ENCODE data around the gene ENPP7. TPM values are rescaled to one million over a fixed set of nuclear protein-coding genes. Genes with fewer than 3 reads are reported as not detected.

ENPP7 gene
- total and polyA plus RNA-seq, 2 donors from 2014 or later: 0.94 to 3.7 TPM

DNA sequence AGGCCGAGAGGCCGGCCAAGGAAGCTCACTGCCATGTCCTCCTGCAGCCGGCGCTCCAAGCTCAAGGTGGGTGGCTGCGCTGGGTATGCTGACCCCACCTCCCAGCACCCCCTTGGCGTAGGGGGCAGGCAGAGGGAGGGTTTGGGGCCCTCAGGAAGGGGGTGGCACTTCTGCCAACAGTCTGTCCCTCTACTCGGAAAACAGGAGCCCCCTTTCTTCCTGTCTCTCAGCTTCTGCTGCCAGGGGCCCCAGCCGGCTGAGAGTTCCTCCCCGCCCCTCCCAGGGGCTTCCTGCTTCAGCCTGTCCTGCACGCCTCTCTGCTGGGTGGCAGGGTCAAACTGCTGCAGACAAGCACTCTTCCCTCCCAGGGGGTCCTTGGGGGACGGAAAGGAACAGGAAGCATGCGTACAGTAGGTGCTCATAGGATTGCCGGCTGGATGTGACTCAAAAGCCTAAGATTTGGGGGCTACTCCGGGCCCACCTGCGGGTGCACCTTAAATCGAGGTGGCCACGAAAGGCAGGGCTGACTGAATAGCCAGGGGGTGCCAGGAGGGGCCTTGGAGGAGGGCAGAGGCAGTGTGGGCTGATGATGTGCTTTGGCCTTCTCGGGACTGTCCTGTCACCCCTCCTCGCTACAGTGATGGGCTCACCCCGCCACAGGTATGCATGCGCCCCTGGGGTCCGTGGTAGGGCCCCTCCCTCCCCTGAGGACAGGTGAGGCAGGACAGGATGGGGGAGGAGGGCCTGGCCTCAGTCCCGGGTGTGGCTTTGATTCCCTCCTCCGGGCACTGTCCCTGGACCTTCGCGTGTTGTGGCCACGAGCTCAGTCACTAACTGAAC, 51.2 kb downstream of the ENPP7 start:
- DNase-seq (peak in 2 of 5 donors; percentile 47 to 75), FAIRE-seq (no peak)
- Histone ChIP-seq H3K9me3 (ENCODE audit: control insufficient read depth in 2 of 3, insufficient read depth in 1 of 3, low read length in 3 of 3) (no peaks in the 10 kb centered on the region), H3K27me3 (ENCODE audit: control insufficient read depth, insufficient read depth, low read length) (no peaks in the 10 kb centered on the region), H3K4me1 (ENCODE audit: control insufficient read depth in 2 of 3, insufficient read depth in 2 of 3, low read depth in 1 of 3, low read length in 3 of 3) (peaks cover 0 to 2% (median 0%) of the 10 kb centered on the region in 3 donors), H3K9ac (ENCODE audit: low read length in 3 of 3) (no peak overlapping the region), H3K36me3 (ENCODE audit: control insufficient read depth in 2 of 3, insufficient read depth in 3 of 3, low read length in 3 of 3) (no peaks in the 10 kb centered on the region), H3K4me3 (ENCODE audit: low read length in 3 of 3) (no peak overlapping the region), H3K27ac (ENCODE audit: low read depth in 2 of 2, low read length in 2 of 2) (no peak overlapping the region)
- TF ChIP-seq, protein P1, sequence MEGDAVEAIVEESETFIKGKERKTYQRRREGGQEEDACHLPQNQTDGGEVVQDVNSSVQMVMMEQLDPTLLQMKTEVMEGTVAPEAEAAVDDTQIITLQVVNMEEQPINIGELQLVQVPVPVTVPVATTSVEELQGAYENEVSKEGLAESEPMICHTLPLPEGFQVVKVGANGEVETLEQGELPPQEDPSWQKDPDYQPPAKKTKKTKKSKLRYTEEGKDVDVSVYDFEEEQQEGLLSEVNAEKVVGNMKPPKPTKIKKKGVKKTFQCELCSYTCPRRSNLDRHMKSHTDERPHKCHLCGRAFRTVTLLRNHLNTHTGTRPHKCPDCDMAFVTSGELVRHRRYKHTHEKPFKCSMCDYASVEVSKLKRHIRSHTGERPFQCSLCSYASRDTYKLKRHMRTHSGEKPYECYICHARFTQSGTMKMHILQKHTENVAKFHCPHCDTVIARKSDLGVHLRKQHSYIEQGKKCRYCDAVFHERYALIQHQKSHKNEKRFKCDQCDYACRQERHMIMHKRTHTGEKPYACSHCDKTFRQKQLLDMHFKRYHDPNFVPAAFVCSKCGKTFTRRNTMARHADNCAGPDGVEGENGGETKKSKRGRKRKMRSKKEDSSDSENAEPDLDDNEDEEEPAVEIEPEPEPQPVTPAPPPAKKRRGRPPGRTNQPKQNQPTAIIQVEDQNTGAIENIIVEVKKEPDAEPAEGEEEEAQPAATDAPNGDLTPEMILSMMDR (IDR thresholded peaks at IDR 0.05; ENCODE audit: borderline replicate concordance, extremely low read depth, insufficient read depth): no peak
- intact Hi-C loops (cut with DNase I): no loop called here

DNA sequence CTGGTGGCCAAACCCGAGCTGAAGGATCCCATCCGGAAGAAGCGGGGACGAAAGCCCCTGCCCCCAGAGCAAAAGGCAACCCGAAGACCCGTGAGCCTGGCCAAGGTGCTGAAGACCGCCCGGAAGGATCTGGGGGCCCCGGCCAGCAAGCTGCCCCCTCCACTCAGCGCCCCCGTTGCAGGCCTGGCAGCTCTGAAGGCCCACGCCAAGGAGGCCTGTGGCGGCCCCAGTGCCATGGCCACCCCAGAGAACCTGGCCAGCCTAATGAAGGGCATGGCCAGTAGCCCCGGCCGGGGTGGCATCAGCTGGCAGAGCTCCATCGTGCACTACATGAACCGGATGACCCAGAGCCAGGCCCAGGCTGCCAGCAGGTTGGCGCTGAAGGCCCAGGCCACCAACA, 53.1 kb downstream of the ENPP7 start:
- Histone ChIP-seq H3K9me3 (ENCODE audit: control insufficient read depth in 2 of 3, insufficient read depth in 1 of 3, low read length in 3 of 3) (no peaks in the 10 kb centered on the region), H3K9ac (ENCODE audit: low read length in 3 of 3) (no peak overlapping the region), H3K36me3 (ENCODE audit: control insufficient read depth in 2 of 3, insufficient read depth in 3 of 3, low read length in 3 of 3) (no peaks in the 10 kb centered on the region), H3K27me3 (ENCODE audit: control insufficient read depth, insufficient read depth, low read length) (peaks cover 6% of the 10 kb centered on the region), H3K27ac (ENCODE audit: low read depth in 2 of 2, low read length in 2 of 2) (no peak overlapping the region), H3K4me1 (ENCODE audit: control insufficient read depth in 2 of 3, insufficient read depth in 2 of 3, low read depth in 1 of 3, low read length in 3 of 3) (no peaks in the 10 kb centered on the region), H3K4me3 (ENCODE audit: low read length in 3 of 3) (no peak overlapping the region)
- DNase-seq (peak in 1 of 5 donors; percentile 35), FAIRE-seq (no peak)
- TF ChIP-seq, protein P1 (IDR thresholded peaks at IDR 0.05; ENCODE audit: borderline replicate concordance, extremely low read depth, insufficient read depth): no peak
- intact Hi-C loops (cut with DNase I): no loop called here

DNA sequence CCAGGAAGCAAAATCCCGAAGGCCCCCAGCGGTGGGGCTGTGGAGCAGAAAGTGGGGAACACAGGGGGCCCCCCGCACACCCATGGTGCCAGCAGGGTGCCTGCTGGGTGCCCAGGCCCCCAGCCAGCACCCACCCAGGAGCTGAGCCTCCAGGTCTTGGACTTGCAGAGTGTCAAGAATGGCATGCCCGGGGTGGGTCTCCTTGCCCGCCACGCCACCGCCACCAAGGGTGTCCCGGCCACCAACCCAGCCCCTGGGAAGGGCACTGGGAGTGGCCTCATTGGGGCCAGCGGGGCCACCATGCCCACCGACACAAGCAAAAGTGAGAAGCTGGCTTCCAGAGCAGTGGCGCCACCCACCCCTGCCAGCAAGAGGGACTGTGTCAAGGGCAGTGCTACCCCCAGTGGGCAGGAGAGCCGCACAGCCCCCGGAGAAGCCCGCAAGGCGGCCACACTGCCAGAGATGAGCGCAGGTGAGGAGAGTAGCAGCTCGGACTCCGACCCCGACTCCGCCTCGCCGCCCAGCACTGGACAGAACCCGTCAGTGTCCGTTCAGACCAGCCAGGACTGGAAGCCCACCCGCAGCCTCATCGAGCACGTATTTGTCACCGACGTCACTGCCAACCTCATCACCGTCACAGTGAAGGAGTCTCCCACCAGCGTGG, 53.7 kb downstream of the ENPP7 start:
- Histone ChIP-seq H3K4me3 (ENCODE audit: low read length in 3 of 3) (no peak overlapping the region), H3K4me1 (ENCODE audit: control insufficient read depth in 2 of 3, insufficient read depth in 2 of 3, low read depth in 1 of 3, low read length in 3 of 3) (no peaks in the 10 kb centered on the region), H3K9me3 (ENCODE audit: control insufficient read depth in 2 of 3, insufficient read depth in 1 of 3, low read length in 3 of 3) (no peaks in the 10 kb centered on the region), H3K9ac (ENCODE audit: low read length in 3 of 3) (no peak overlapping the region), H3K27ac (ENCODE audit: low read depth in 2 of 2, low read length in 2 of 2) (no peak overlapping the region), H3K27me3 (ENCODE audit: control insufficient read depth, insufficient read depth, low read length) (peaks cover 12% of the 10 kb centered on the region), H3K36me3 (ENCODE audit: control insufficient read depth in 2 of 3, insufficient read depth in 3 of 3, low read length in 3 of 3) (no peaks in the 10 kb centered on the region)
- TF ChIP-seq, protein P1 (IDR thresholded peaks at IDR 0.05; ENCODE audit: borderline replicate concordance, extremely low read depth, insufficient read depth): no peak
- intact Hi-C loops (cut with DNase I): no loop called here
- DNase-seq (peak in 2 of 5 donors; percentile 37 to 62), FAIRE-seq (no peak)
